Adrenal gland (tissue), 12 donors: ENCODE results near the gene ZNF503. TPM values are rescaled to one million over a fixed set of nuclear protein-coding genes. Genes with fewer than 3 reads are reported as not detected.
A peak's percentile ranks its signal among the peaks of the same experiment; 100 is the strongest.

Experiments used
- DNase-seq, 7 donors: peaks; one replicate each; pipeline ENCODE4 v3.0.0-alpha.2; 2019 to 2020
- H3K27ac ChIP-seq, 5 donors: fragments of 200-600 bp; sonication (generic) in 4 of 5; 1 replicate in 3 of 5; 2 replicates in 2 of 5; pipeline versions ENCODE4 v1.5.1 to v1.8.0; 2016 to 2020; ENCODE audit warnings: mild to moderate bottlenecking in 1 of 5
- H3K27me3 ChIP-seq: fragments of 200-600 bp; 2 replicates; pipeline ENCODE4 v1.8.0; 2021
- H3K36me3 ChIP-seq, 2 donors: fragments of 200-600 bp; replicated peaks in 1 of 2; 1 replicate in 1 of 2; 2 replicates in 1 of 2; pipeline versions ENCODE4 v1.5.1 to v1.8.0; 2018 to 2022
- H3K4me1 ChIP-seq, 2 donors: fragments of 200-600 bp; replicated peaks in 1 of 2; 1 replicate in 1 of 2; 2 replicates in 1 of 2; pipeline versions ENCODE4 v1.5.1 to v1.8.0; 2018 to 2021
- H3K4me3 ChIP-seq, 4 donors: fragments of 200-600 bp; sonication (generic) in 3 of 4; one replicate each; pipeline ENCODE4 v1.5.1; 2016 to 2018
- H3K9me3 ChIP-seq, 3 donors: fragments of 200-600 bp; sonication (generic) in 1 of 3; replicated peaks in 1 of 3; 1 replicate in 2 of 3; 2 replicates in 1 of 3; pipeline versions ENCODE4 v1.5.1 to v1.8.0; 2016 to 2021
- CTCF ChIP-seq, 6 experiments: fragments of 450-650 bp in 4 of 6; fragments of 200-600 bp in 2 of 6; sonication (generic) in 1 of 6; IDR thresholded peaks; 1 replicate in 5 of 6; 2 replicates in 1 of 6; pipeline versions ENCODE4 v1.5.1 to v1.8.0; 2016 to 2021; ENCODE audit warnings: antibody characterized with exemption in 6 of 6, mild to moderate bottlenecking in 2 of 6, moderate library complexity in 1 of 6
- POLR2A ChIP-seq, 2 donors: fragments of 450-650 bp; IDR thresholded peaks; one replicate each; pipeline ENCODE4 v1.6.1; 2017; ENCODE audit warnings: antibody characterized with exemption in 2 of 2, mild to moderate bottlenecking in 2 of 2, moderate library complexity in 1 of 2
- WGBS, 4 donors: extraction: QIAGEN DNeasy Blood & Tissue Kit in 2 of 4; methylation state at CpG; one replicate each; pipeline versions ENCODE4 v1.1.5 to v1.1.7; 2013 to 2017; 5-methylcytosine and 5-hydroxymethylcytosine counted together
- intact Hi-C, 2 donors: fragments of 100-400 bp; cut with DNase I; formaldehyde crosslinking; loops; one replicate each; pipeline versions ENCODE4 v1.14.1 to v1.15.0; 2022 to 2023
- polyA plus RNA-seq, 3 donors: library from polyadenylated mRNA; stranded (reverse); fragments of 200-250 nt in 2 of 3; fragments of 350-450 nt in 1 of 3; fragmentation: Illumina TruSeq in 1 of 3; extraction: RNeasy Lipid Tissue Mini Kit (QIAGEN cat#74804) in 1 of 3; gene quantifications; one replicate each; pipeline ENCODE4 v1.2.3, GENCODE V29; 2013 to 2014
- total RNA-seq, 9 donors: library from RNA; depleted of rRNA in 4 of 9; stranded (reverse); fragments of >200 nt in 4 of 9; fragments of 120-200 nt in 1 of 9; fragmentation: NEBNext Ultra II Directional in 1 of 9; extraction: Animal tissue kit (Norgen Biotek cat#: 25700) in 1 of 9; gene quantifications; one replicate each; pipeline versions ENCODE4 v1.1.0 to v1.2.4, GENCODE V29; 2013 to 2023
- donor health status: healthy with polysubstance abuse.
- donor health status: Bipolar disorder and iron deficiency.
- donor health status: DM: yes; HTN: yes; CAD: no.
- donor health status: DM: no; HTN: no; CAD: no.
- donor health status: DM: no; HTN: no; CAD: no.
- donor health status: DM: yes; HTN: yes; CAD: no.

Gene ZNF503
- total and polyA plus RNA-seq, 12 donors: 5.4 to 129 (median 46.0) TPM

- H3K4me3 ChIP-seq: peak overlapping the region in 3 of 4 donors; percentile 66 to 99 (median 72)
- peak overlapping the region; percentile 73 to 99 (median 95) for H3K27ac ChIP-seq
- peaks cover 0 to 19% of the 10 kb centered on the region in 2 donors for H3K36me3 ChIP-seq
- peak; percentile 48 to 79 (median 76) for DNase-seq
- H3K9me3 ChIP-seq: no peaks in the 10 kb centered on the region
- 0 to 1% (median 0%) methylated on average over 20 to 42 of the region's 42 CpGs for WGBS, 4 donors
- H3K27me3 ChIP-seq: no peaks in the 10 kb centered on the region
- TF ChIP-seq CTCF (IDR thresholded peaks at IDR 0.05): no peak
- TF ChIP-seq POLR2A (IDR thresholded peaks at IDR 0.05): no peak
- H3K4me1 ChIP-seq: peaks cover 0 to 22% of the 10 kb centered on the region in 2 donors
- intact Hi-C loops: loop anchor here (5.0 to 10.0 kb wide), 8 partner anchors 62 to 685 kb away; no protein-coding TSS in a partner anchor
These were observed 1.1 kb upstream of the ZNF503 start for GRCh38 chr10:75402486-75403143.

GRCh38 chr10:75400771-75401568 is 594 bp downstream of the ZNF503 start:
- Histone ChIP-seq H3K4me3 (peak overlapping the region; percentile 34 to 99 (median 84)), H3K27me3 (no peaks in the 10 kb centered on the region), H3K4me1 (peaks cover 0 to 22% of the 10 kb centered on the region in 2 donors), H3K9me3 (no peaks in the 10 kb centered on the region), H3K27ac (peak overlapping the region; percentile 92 to 99 (median 95)), H3K36me3 (peaks cover 0 to 19% of the 10 kb centered on the region in 2 donors)
- peak; percentile 59 to 73 (median 69) for DNase-seq
- 0 to 1% (median 0%) methylated on average over 10 to 68 of the region's 68 CpGs for WGBS, 4 donors
- intact Hi-C loops: loop anchor here (5.0 to 10.0 kb wide), 8 partner anchors 64 to 686 kb away; no protein-coding TSS in a partner anchor
- TF ChIP-seq CTCF (IDR thresholded peaks at IDR 0.05): no peak
- TF ChIP-seq POLR2A (IDR thresholded peaks at IDR 0.05): no peak

GRCh38 chr10:75400163-75400770 is 1.3 kb downstream of the ZNF503 start:
- H3K36me3 ChIP-seq: peaks cover 0 to 19% of the 10 kb centered on the region in 2 donors
- no peaks in the 10 kb centered on the region for H3K27me3 ChIP-seq
- 0 to 1% (median 0%) methylated on average over 11 to 39 of the region's 39 CpGs for WGBS, 4 donors
- TF ChIP-seq CTCF (IDR thresholded peaks at IDR 0.05) (no peak), POLR2A (IDR thresholded peaks at IDR 0.05) (no peak)
- H3K9me3 ChIP-seq: no peaks in the 10 kb centered on the region
- peak overlapping the region; percentile 34 to 99 (median 84) for H3K4me3 ChIP-seq
- DNase-seq: no peak
- H3K4me1 ChIP-seq: peaks cover 0 to 15% of the 10 kb centered on the region in 2 donors
- H3K27ac ChIP-seq: peak overlapping the region; percentile 92 to 99 (median 95)
- intact Hi-C loops: loop anchor here (5.0 to 10.0 kb wide), 8 partner anchors 65 to 687 kb away; no protein-coding TSS in a partner anchor
